ENCODE data around the gene ABCA5.

- TF ChIP-seq ZNF639 (CRISPR knock-in tag; conservative IDR thresholded peaks at IDR 0.05) (no peak), ZNF574 (CRISPR knock-in tag; IDR thresholded peaks at IDR 0.05) (no peak), USF2 (IDR thresholded peaks at IDR 0.05; ENCODE audit: low read depth, low read length) (no peak), USF2 (CRISPR knock-in tag; IDR thresholded peaks at IDR 0.05; ENCODE audit: borderline replicate concordance) (no peak), CTCF (CRISPR knock-in tag; IDR thresholded peaks at IDR 0.05) (peak; percentile 28; the same call in 1 of the 2 replicates)
These were observed 113.7 kb downstream of the ABCA5 start for GRCh38 chr17:69213059-69213813.
